Vagina (tissue), 2 donors: Measurements from ENCODE around the gene RNPC3.
"Not testable (repeated sequence)": the region's sequence is repeated elsewhere in the genome, so short reads cannot be mapped to it uniquely, and the experiment has no call there.

Experiments
- CTCF ChIP-seq, 3 experiments: fragments of 450-650 bp in 2 of 3; fragments of 200-600 bp in 1 of 3; sonication (generic) in 1 of 3; IDR thresholded peaks; one replicate each; pipeline ENCODE4 v1.5.1; 2017 to 2019; ENCODE audit warnings: antibody characterized with exemption in 3 of 3, mild to moderate bottlenecking in 2 of 3, moderate library complexity in 2 of 3
- POLR2A ChIP-seq, 2 donors: fragments of 450-650 bp; IDR thresholded peaks; one replicate each; pipeline ENCODE4 v1.6.1; 2017; ENCODE audit warnings: antibody characterized with exemption in 2 of 2, mild to moderate bottlenecking in 2 of 2, moderate library complexity in 2 of 2
- POLR2AphosphoS5 ChIP-seq, 2 donors: sonication (generic); formaldehyde crosslinking; IDR thresholded peaks; one replicate each; pipeline ENCODE4 v1.9.0; 2017; ENCODE audit warnings: antibody characterized with exemption in 2 of 2, mild to moderate bottlenecking in 2 of 2, low read depth in 1 of 2; ENCODE audit not compliant: insufficient read depth in 1 of 2

GRCh38 chr1:103576784-103577183 lies 51.3 kb downstream of the RNPC3 start:
- not testable (repeated sequence) for TF ChIP-seq CTCF (IDR thresholded peaks at IDR 0.05); POLR2A (IDR thresholded peaks at IDR 0.05); POLR2AphosphoS5 (IDR thresholded peaks at IDR 0.05; ENCODE audit: insufficient read depth in 1 of 2, low read depth in 1 of 2)
